Dermis blood vessel endothelial cell (primary cell): ENCODE measurements around the gene HOMER2. TPM values are rescaled to one million over a fixed set of nuclear protein-coding genes. Genes with fewer than 3 reads are reported as not detected.

Experiments
- DNase-seq: peaks from one replicate; pipeline ENCODE4 v3.0.0; 2010
- total RNA-seq: library from RNA; depleted of rRNA; stranded (reverse); fragments of >200 nt; gene quantifications from 2 replicates; pipeline ENCODE4 v1.2.3, GENCODE V29; 2014

The HOMER2 gene
- total RNA-seq, 1 donor from 2014 or later: 1.7 TPM

DNA sequence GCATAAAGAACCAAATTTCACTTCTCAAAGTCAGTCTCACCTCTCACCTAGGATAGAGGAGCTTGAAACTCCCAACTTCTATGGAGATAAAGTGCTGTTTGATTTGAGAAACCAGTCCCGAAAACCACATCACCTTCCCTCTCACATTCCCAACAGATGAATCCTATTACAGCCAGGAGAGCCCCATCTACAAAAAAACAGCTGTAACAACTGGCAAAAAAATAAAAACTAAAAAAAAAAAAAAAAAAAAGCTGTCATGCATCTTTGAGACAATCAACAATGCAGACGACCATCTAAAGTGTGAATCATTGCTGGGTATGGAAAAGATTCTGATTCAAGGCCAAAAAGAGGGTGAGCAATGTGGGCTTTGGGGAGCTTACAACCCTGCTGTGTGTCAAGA lies 23.8 kb downstream of the HOMER2 start:
- DNase-seq: no peak

DNA sequence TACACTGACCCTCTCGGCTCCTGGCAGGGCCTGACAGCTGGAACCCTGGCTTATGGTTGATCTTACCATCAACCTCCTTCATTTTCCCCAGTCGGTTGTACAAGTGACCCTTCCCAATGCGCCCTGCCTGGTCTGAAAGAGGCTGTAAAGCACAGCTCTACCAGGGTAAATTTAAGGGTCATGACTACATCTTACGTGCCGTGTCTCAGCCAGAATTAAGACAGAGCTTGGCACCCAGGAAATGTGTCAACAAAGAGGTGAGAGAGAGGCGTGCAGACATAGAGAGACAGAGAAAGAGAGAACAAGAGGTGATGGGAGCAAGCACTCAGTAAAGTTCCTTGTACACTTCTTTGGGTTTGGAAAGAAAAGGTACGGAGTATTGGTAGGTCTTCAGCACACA lies 28.8 kb downstream of the HOMER2 start:
- no peak for DNase-seq

DNA sequence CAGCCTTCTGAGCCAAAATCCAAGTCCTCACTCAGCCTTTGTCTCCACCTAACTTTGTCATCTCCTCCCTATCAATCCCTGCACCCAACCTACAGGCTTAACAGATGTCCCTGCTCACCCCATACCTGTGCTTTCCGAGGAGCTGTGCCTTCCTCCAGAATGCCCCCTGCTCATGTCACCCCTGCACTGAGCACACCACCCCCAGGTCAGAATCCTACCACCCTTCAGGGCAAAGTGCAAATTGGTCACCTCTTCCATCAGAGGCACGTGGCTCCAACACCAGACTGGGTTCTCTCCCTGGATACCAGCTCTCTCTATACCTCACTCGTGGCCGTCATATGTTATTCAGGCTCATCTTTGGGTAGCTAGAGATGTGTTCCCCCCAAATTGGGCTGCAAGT lies 29.8 kb downstream of the HOMER2 start:
- DNase-seq: no peak

DNA sequence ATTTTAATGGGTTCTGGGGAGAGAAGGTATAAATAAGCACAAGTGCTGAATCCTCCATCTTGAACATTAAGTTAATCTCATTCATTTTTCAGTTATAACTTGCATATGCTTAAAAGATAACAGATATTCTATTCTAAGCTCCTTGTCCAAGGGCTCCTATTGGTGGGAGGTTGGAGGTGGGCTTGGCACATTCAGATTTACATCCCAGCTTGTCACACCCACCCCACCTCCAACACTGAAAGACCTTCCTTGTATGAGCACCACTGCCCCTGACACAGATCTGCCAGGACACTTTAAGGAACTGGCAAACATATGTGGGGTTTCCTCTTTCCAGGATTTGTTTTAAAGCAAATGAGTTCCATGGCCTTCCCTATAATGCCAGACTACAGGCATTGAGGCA lies 30.6 kb downstream of the HOMER2 start:
- DNase-seq: no peak

DNA sequence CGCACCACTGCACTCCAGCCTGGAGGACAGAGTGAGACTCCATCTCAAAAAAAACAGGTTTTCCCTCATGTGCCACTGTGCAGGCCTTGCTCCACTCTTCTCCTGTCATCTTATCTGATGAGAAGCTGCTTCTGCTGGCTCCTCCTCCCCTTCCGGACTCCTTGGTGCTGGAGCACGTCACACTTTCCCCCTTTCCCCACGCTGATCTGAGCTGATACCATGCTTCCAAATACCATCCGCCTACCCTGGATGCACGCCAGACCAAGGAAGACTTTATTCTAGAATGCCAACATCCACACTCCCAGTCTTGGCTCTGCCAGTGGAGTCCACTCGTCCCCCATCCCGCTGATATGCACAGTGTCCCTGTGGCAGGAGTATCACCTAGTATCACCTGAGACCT lies 31.3 kb downstream of the HOMER2 start:
- DNase-seq: no peak

DNA sequence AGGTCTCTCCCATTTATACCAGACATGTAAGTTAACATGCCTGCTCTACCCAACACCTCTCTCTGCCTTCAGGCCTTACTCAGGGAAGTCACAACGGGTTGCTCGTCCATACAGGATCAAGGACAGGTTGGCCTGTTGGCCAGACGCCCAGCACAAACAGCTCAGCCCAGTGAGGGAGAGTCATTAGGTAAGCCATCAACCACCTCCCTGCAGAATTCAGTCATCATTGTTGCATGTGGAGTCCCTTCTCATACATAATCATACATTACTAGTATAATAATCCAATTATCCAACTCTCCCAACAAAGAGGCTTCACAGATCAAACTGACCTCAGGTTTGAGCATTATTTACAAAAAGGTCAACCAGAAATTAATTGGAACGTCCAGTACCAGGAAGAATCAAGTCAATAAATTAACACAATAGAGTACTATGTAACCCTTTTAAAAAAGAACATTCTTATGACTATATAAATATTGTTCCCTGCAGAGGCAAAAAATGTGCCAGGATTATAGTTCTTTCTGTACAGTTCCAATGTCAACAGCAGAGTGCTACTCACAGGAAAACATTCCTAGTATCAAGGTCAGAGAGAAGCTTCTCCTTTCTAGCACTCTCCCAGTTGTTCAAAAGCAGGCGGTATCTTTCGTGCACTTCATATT lies 33.2 kb downstream of the HOMER2 start:
- DNase-seq: no peak

DNA sequence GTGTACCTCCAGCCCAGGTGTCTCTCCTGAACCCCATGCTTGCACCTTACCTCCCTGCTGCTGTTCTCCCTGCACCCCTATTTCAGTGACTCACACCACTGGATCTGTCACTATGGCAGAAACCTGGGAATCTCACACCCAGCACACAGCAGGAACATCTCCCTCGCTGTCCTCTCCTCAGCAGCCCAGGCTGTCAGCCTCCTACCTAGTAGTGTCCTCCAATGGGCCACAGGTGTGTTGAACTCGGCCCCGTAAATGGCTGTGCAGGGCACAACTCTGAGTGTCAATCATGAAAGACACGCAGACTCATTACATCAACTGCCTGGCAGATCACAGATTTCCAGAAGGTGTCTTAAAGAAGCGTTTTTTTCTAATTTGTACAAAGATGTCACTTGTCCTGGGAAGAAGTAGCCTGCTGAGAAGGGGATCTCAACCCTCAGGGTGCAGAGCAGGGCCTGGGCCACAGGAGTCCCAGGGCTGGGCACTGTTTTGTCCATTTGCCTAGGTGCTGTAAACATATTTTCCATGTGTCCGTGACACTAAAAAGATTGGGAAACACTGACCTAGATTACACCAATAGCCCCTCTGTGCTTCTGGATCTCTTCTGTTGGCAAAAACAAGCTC lies 33.8 kb downstream of the HOMER2 start:
- no peak for DNase-seq

DNA sequence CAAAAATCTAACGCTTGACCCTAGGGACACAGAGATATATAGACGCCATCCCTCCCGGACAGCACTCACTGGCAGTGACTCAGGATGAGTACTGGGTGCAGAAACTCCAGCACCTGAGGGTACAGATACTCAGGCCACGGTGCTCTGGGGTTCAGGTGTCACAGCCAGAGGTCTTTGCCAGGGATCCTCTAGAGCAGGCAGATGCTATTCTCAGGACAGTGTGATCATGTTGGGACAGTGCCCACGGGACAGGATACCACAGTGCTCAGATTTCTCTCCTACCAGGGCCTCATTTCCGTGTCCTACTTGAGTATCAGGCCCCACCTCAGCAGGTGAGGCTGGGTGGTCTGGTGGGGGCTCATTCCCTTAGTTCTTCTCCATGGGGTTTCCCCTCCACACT lies 34.4 kb downstream of the HOMER2 start:
- DNase-seq: no peak

DNA sequence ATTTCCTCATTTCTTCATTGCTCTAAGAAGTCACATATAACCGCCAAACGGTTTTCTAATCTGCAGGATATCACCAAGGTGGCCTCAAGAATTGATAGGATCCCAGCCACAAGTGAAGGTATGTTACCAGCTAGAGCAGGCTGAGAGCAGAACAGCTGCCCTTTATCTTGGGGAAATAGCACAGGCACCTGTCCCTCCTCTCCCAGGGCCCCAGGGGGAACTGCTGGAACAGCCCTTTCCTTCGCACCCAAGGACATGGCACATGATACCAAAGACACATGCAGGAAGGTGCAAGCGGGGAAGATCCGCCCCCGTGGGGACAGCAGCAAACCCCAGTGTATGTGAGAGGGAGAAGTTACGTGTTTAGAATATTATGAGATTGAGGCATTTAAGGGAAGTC lies 35.3 kb downstream of the HOMER2 start:
- no peak for DNase-seq

DNA sequence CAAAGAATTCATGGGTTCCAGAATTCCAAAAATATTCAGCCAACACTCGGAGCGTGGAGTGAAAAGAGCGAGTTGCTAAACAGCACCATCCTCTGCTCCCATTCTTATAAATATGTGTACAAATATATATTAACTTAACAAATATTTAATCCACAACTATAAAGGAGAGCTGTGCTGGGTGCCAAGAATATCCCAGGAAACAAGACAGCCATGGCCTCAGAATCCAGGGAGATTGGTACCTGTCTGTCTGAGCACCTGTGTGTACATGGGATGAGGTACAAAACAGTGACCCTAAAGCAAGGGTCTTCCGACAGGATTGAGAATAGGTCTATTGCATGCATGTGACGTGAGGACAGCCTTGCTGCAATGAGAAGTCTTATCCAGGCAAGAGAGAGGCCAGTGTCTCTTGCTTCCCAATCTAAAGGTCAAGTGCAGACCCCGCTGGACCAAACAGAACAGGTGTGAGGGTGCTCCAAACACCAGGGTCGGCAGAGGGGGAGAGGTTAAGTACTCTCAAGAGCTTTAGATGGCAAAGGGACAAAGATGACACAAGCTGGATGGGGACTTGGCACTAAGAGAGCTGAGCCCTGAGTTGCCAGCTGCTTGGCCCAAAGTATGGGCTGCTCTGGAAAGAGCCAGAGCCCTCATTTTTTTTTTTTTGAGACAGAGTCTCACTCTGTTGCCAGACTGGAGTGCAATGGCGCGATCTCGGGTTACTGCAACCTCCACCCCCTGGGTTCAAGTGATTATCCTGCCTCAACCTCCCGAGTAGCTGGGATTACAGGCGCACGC lies 36.2 kb downstream of the HOMER2 start:
- DNase-seq: no peak

DNA sequence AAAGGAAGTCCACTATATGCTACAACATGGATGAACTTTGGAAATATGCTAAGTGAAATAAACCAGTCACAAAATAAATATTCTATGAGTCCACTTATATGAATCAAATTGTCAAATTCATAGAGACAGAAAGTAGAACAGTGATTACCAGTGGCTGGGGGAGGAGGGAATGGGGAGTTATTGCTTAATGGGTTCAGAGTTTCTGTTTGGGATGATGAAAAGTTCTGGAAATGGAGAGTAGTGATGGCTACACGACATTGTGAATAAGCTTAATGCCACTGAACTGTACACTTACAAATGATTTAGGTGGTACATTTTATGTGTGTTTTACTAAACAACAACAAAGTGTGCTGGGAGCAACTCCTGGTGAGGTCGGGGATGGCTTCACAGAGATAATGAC lies 38.1 kb downstream of the HOMER2 start:
- no peak for DNase-seq

DNA sequence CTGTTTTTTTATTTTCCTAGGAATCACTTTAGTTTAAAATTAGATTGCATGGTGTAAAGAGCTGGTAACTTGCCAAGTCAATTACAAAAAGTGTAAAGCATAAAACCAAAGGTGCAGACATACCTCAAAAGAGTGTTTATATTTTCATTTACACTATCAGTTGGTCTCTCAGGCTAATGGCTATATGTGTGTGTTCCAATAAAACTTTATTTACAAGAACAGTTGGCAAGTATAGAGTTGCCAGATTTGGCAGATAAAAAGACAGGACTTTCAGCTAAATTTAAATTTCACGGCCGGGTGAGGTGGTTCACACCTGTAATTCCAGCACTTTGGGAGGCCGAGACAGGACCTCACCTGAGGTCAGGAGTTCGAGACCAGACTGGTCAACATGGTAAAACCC lies 41.1 kb downstream of the HOMER2 start:
- no peak for DNase-seq

DNA sequence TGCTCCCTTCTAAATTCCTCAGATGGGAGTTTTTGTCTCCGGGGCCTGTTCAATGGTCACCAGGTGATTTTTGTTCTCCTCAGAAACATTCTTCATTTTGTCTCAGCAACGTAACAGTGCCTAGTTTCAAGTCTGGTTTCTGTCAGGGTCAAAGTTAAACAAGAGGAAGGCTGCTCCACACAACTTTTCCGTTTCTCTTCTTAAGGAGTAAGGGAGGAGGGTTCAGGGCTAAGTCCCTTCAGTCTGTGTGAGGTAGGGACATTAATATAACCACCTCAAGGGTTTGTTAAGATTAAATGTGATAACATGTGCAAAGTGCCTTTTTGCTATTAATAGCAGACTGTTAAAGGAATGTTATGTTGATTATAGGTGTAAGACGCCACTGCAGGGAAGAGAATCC lies 41.8 kb downstream of the HOMER2 start:
- no peak for DNase-seq

DNA sequence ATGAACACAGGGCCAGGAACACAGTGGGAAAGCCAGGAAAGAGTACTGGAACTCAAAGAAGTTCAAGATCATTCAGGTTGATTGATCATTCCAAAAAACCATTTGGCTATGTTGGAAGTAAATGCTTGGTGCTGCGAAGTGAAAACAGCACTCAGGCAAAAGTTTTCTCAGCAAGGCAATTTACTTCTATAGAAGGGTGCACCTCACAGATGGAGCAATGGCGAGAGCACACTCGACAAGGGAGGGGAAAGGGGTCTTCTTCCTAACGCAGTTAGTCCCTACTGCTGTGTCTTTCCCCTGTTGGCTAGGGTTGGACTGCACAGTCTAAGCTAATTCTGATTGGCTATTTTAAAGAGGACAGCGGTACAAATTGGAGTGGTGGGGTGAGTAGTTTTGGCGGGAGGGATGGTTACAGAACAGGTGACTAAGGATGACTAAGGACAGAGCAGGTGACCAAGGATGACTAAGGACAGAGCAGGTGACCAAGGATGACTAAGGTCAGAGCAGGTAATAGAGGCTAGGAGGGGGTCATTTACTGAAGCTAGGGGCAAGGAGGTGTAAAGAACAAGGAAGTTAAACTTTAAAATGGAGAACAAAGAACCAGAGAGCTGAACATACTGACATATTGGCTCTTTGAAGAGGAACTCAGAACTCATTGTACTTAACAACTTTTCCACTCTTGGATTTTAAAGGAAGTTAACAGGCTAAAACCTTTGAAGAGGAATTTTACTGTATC lies 43.3 kb downstream of the HOMER2 start:
- no peak for DNase-seq

DNA sequence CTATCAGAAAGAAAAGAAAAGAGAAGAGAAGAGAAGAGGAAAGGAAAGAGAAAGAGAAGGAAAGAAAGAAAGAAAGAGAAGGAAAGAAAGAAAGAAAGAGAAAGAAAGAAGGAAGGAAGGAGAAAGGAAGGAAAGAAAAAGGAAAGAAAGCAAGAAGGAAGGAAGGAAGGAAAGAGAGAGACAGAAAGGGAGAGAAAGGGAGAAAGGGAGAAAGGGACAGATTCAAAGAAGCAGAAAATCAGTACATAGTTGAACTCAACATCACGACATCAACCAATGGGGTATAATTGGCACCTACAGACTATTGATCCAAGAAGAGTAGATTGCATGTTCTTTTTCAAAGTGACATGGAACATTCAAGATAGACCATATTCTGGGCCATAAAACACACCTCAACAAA lies 45.2 kb downstream of the HOMER2 start:
- DNase-seq: no peak

DNA sequence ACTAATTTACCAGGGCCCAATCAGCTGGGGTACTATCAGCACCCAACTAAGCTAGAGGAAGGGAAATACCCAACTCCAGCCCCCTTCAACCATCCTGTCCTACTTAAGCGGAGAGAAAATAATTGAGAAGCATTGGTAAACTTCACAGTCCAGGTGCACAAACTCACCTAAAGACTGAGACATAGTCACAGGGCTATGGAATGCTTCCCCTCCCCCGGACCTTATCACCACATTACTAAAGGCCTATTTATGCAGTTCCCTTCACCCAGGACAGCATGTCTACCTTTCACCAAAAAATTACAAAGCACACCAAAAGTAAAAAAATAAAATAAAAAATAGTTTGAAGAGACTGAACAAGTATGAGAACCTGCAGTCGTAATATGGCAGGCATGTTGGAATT lies 47.9 kb downstream of the HOMER2 start:
- DNase-seq: no peak

DNA sequence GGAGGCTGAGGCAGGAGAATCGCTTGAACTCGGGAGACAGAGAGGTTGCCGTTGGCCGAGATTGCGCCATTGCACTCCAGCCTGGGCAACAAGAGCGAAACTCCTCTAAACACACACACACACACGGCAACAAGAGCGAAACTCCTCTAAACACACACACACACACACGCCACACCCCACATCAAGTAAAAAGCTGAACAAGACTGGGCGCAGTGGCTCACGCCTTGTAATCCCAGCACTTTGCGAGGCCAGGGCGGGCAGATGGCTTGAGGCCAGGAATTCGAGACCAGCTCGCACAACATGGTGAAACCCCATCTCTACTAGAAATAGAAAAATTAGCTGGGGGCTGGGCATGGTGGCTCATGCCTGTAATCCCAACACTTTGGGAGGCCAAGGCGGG lies 49.0 kb downstream of the HOMER2 start:
- no peak for DNase-seq

DNA sequence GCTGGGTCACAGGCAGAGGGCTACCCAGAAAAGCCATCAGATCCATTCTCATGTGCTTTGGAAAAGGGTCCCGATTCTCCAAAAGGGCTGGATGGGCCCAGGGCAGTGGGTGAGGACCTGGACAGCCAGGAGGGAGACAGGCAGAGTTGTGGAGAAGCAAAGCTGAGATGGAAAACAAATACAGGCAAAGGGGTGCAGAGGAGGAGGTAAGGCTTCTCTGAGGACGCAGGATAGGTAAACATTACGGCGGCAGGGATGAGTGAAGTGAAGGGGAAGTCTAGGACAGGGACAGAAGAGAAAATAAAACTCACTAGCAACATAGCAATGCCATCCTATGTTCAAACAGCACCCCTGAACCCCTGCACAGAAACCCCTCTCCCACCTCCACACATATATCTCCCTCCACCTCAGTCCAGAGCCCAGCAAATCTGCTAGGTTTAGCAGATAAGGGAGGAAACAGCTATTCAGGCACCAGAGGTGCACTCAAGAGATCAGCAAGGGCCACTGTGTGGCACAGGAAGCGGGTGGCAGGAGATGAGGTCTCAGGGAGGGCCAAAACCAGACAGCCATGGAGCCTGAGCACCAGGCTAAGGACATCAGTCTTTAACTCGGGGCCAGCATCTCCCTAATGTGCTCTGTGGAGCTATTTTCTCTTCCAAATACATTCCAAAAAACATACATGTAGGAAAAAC lies 51.3 kb downstream of the HOMER2 start:
- no peak for DNase-seq

DNA sequence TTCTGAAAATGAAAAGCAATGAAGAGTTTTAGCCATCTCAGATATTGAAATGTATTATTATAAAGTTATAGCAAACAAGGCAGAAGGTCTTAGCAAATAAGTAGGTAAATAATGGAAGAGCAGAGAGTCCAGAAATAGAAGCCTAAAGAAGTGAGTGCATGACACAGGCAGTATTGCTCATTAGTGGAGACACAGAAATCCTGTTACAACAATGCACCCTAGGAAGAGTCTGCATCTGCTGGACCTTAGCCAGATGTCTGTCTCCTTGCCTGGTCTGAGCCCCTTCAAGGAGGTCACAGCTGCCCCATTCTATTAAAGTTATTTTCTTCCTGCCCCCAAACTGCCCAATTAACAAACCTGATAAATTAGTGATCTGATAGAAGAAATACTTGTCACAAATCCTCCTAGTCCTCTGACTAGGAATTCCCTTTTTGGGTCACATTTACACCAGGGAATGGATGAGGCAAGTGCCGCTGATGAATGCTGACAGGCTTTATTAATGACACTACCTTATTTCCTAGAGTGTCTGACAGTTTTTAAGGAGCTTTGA lies 51.9 kb downstream of the HOMER2 start:
- no peak for DNase-seq

DNA sequence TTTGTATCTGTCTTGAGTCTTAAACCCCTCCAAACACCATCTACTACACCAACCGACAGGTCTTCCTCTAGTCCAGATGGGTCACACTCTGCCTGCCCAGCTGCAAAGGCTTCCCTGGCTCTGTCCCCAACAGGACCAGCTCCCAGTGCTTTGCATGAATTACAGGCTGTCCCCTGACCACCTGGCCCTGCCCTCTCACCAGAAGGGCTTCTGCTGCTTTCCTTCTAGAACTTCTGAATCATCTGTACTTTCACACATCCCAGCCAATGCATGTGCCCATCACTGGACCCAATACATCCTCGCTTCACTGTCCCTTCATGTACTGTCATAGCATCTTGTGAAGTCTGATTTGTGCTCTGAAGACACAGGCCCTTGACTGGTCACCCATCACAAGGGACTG lies 53.6 kb downstream of the HOMER2 start:
- no peak for DNase-seq

DNA sequence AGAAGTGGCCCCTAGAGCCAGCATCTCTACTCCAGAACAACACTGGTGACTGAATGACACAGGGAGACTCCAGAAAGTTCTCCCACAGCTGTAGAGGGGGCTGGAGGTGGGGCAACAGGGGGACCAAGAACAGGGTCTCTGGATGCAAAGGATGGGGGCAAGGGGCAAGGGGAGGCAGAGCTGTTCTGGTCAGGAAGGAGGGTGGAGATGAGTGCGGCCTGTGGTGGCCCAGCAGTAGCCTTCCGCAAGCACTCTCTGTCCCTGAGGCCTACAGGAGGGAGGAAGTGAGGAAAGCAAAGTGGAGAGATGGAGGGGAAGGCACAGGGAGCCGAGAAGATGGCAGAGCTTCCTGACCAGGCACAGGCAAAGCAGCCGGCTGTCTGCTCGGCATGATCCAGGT lies 56.5 kb downstream of the HOMER2 start:
- DNase-seq: no peak

DNA sequence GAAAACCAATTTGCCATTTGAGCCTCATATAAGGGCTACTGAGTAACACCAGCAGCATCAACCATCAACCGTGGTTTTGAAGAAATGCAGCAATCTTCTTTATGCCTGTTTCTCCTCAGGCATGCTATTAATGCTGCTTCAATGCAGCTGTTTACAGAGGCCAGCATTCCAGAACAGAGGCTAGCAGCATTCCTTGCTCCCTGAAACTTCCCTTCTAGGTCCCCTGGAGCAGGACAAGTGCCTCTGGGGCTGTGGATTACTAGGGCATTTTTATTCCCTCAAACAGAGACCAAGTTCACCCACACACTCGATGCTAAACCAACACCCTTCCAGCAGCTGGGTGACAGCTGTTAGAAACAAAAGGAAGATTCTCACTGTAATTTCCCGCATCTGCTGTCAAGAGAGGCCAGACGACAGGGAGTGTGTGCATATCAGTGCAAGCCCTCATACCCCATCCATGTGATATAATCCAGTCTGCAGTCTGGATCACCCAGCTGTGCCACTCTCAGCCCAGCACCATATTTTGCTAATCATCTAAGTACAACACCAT lies 57.5 kb downstream of the HOMER2 start:
- no peak for DNase-seq
